ENCODE data around the gene RTN1.

Gene RTN1

DNA sequence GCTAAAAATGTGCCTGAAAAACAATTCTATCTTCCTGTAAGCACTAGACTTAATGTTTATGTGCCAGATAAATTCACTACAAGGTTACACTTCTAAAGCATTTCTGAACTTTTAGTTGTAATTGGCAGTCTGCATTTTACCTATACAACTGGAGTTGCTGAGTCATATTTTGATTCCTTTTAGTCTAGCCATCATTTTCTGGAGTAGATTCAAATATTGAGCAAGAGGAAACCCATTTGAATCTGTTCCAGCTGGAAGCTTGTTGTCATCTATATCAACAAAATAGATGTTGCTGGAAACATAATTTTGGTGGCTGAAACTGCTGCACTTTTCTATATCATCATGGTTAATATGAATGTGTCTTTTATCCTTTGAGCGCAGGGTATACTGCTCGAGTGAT, 171.8 kb downstream of the RTN1 start:
- intact Hi-C loops (cut with DNase I; ENCODE audit: low total_unique reads): no loop called here
- H3K4me1 ChIP-seq: peaks cover 0 to 80% (median 26%) of the 10 kb centered on the region in 4 donors
- H3K27me3 ChIP-seq: no peaks in the 10 kb centered on the region
- no peak for DNase-seq
- H3K9me3 ChIP-seq: peaks cover 0 to 5% (median 0%) of the 10 kb centered on the region in 3 donors
- H3K27ac ChIP-seq: peak overlapping the region; percentile 87 to 90
- no peak overlapping the region for H3K4me3 ChIP-seq
- no peaks in the 10 kb centered on the region for H3K36me3 ChIP-seq
- TF ChIP-seq, protein P1, sequence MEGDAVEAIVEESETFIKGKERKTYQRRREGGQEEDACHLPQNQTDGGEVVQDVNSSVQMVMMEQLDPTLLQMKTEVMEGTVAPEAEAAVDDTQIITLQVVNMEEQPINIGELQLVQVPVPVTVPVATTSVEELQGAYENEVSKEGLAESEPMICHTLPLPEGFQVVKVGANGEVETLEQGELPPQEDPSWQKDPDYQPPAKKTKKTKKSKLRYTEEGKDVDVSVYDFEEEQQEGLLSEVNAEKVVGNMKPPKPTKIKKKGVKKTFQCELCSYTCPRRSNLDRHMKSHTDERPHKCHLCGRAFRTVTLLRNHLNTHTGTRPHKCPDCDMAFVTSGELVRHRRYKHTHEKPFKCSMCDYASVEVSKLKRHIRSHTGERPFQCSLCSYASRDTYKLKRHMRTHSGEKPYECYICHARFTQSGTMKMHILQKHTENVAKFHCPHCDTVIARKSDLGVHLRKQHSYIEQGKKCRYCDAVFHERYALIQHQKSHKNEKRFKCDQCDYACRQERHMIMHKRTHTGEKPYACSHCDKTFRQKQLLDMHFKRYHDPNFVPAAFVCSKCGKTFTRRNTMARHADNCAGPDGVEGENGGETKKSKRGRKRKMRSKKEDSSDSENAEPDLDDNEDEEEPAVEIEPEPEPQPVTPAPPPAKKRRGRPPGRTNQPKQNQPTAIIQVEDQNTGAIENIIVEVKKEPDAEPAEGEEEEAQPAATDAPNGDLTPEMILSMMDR (IDR thresholded peaks at IDR 0.05): no peak

DNA sequence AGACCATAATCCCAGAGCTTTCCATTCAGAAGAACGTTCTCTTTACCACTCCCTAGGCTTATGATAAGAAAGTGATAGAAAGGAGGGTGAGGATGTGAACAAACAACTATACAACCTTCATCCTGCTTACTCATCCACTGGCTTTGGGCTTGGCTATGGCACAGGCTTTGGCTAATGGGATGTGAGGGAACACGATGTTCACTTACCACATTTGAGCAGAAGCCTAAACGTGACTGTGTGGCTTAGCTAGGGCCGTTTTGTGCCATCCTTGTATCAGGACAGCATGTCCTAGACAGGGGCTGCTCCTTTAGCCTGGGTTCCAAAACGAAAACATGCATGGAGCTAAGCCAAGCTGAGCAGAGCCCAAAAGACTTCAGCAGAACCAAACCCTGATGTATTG, 175.4 kb downstream of the RTN1 start:
- Histone ChIP-seq H3K9me3 (no peaks in the 10 kb centered on the region), H3K27me3 (no peaks in the 10 kb centered on the region), H3K4me3 (no peak overlapping the region), H3K36me3 (no peaks in the 10 kb centered on the region), H3K27ac (peak overlapping the region; percentile 87 to 90), H3K4me1 (peaks cover 0 to 85% (median 26%) of the 10 kb centered on the region in 4 donors)
- peak; percentile 86 to 91 for DNase-seq
- intact Hi-C loops (cut with DNase I; ENCODE audit: low total_unique reads): no loop called here
- TF ChIP-seq, protein P1 (IDR thresholded peaks at IDR 0.05): no peak

DNA sequence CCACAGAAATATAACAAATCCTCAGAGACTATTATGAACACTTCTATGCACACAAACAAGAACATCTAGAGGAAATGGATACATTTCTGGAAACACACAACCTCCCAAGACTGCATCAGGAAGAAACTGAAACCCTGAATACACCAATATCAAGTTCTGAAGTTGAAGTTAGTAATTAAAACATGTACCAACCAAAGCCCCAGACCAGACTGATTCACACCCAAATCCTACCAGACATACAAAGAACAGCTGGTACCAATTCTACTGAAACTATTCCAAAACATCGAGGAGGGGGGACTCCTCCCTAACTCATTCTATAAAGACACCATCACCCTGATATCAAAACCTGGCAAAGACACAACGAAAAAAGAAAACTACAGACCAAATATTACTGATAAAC, 179.3 kb downstream of the RTN1 start:
- Histone ChIP-seq H3K9me3 (no peaks in the 10 kb centered on the region), H3K4me3 (no peak overlapping the region), H3K36me3 (no peaks in the 10 kb centered on the region), H3K27me3 (no peaks in the 10 kb centered on the region), H3K4me1 (peaks cover 0 to 73% (median 7%) of the 10 kb centered on the region in 4 donors), H3K27ac (peak overlapping the region; percentile 28 to 35)
- intact Hi-C loops (cut with DNase I; ENCODE audit: low total_unique reads): no loop called here
- TF ChIP-seq, protein P1 (IDR thresholded peaks at IDR 0.05): no peak
- DNase-seq: no peak

DNA sequence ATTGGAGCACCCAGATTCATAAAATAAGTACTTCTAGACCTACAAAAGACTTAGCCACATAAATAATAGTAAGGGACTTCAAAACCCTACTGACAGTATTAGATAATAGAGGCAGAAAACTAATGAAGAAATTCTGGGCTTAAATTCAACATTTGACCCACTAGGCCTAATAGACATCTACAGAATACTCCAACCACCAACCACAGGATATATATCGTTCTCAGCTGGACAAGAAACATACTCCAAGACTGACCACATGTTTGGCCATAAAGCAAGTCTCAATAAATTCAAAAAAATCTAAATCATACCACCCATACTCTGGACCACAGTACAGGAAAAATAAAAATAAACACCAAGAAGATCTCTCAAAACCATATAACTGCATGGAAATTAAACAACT, 180.2 kb downstream of the RTN1 start:
- peak overlapping the region in 1 of 2 donors; percentile 35 for H3K27ac ChIP-seq
- peaks cover 0 to 65% (median 3%) of the 10 kb centered on the region in 4 donors for H3K4me1 ChIP-seq
- H3K4me3 ChIP-seq: no peak overlapping the region
- no peak for DNase-seq
- H3K27me3 ChIP-seq: no peaks in the 10 kb centered on the region
- no peaks in the 10 kb centered on the region for H3K36me3 ChIP-seq
- no peaks in the 10 kb centered on the region for H3K9me3 ChIP-seq
- intact Hi-C loops (cut with DNase I; ENCODE audit: low total_unique reads): no loop called here
- TF ChIP-seq, protein P1 (IDR thresholded peaks at IDR 0.05): no peak

DNA sequence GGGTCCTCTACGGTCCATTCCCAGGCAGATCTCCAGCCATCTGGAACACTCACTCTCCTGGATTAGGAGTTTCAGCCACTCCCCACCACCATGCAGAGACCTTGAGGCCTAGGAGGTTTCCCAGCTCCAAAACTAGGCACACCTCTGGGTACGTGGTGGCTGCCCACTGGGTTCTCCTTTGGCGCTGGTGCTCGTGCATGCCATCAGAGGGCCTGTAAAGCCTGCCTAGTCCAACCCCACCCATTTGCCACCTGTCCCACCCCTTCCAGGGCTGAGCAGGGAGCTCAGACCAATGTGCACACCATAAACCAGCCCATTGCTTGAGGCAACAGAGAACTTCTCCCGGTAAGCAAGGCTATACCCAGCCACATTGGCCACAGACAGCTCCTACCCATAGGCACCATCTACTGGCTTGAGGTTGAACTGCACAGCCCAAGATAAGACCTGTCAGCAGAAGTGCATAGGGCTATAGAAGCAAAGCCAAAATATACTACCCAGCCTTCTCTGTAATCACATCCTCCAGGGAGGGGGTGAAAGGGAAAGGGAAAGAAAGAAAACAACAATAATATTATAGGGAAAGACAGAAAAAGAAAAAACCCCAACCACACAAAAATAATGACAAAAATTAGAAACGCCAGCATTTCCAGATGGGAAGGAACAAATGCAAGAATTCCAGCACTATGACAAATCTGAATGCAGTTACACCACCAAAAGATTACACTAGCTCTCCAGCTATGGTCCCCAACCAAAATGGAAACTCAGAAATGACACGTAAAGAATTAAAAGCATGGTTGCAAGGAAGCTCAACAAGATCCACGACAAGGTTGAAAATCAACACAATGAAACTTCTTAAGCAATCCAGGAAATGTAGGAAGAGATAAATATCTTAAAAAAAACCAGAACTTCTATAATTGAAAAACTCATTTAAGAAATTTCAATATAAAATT, 182.1 kb downstream of the RTN1 start:
- DNase-seq: peak; percentile 63 to 77
- Histone ChIP-seq H3K9me3 (no peaks in the 10 kb centered on the region), H3K36me3 (no peaks in the 10 kb centered on the region), H3K4me3 (no peak overlapping the region), H3K4me1 (peaks cover 0 to 54% (median 0%) of the 10 kb centered on the region in 4 donors), H3K27ac (no peak overlapping the region), H3K27me3 (no peaks in the 10 kb centered on the region)
- TF ChIP-seq, protein P1 (IDR thresholded peaks at IDR 0.05): peak; percentile 82
- intact Hi-C loops (cut with DNase I; ENCODE audit: low total_unique reads): no loop called here
